Fibroblast of skin of left quadriceps (primary cell): ENCODE data around the gene SORCS3.
A peak's percentile ranks its signal among the peaks of the same experiment; 100 is the strongest.

Source experiments
- DNase-seq, 2 experiments: peaks; one replicate each; pipeline ENCODE4 v3.0.0-alpha.2; 2013; ENCODE audit warnings: low read depth in 2 of 2

SORCS3 gene

GRCh38 chr10:105185161-105185560, 544.1 kb downstream of the SORCS3 start:
- DNase-seq, result no peak

- no peak for DNase-seq
Observed at GRCh38 chr10:105187243-105187642, 546.2 kb downstream of the SORCS3 start.

- DNase-seq, result peak; percentile 64 to 67
Observed at GRCh38 chr10:105188737-105189462, 547.8 kb downstream of the SORCS3 start.

GRCh38 chr10:105189463-105189800, 548.3 kb downstream of the SORCS3 start:
- DNase-seq, result peak; percentile 21 to 27

- DNase-seq, result no peak
Observed at GRCh38 chr10:105192146-105192545, 551.1 kb downstream of the SORCS3 start.

GRCh38 chr10:105192861-105193260, 551.8 kb downstream of the SORCS3 start:
- no peak for DNase-seq

GRCh38 chr10:105195831-105196230, 554.7 kb downstream of the SORCS3 start:
- DNase-seq, result no peak

- no peak for DNase-seq
Observed at GRCh38 chr10:105197598-105198364, 556.7 kb downstream of the SORCS3 start.

- DNase-seq, result no peak
Observed at GRCh38 chr10:105206616-105207015, 565.5 kb downstream of the SORCS3 start.

GRCh38 chr10:105207476-105207995, 566.4 kb downstream of the SORCS3 start:
- no peak for DNase-seq

- no peak for DNase-seq
Observed at GRCh38 chr10:105210546-105210945, 569.5 kb downstream of the SORCS3 start.

GRCh38 chr10:105237685-105238084, 596.6 kb downstream of the SORCS3 start:
- no peak for DNase-seq

GRCh38 chr10:105239311-105240219, 598.5 kb downstream of the SORCS3 start:
- no peak for DNase-seq

GRCh38 chr10:105241254-105241653, 600.2 kb downstream of the SORCS3 start:
- no peak for DNase-seq

GRCh38 chr10:105243381-105243780, 602.3 kb downstream of the SORCS3 start:
- no peak for DNase-seq

GRCh38 chr10:105243825-105244224, 602.7 kb downstream of the SORCS3 start:
- no peak for DNase-seq

- DNase-seq, result no peak
Observed at GRCh38 chr10:105247831-105248499, 606.9 kb downstream of the SORCS3 start.

GRCh38 chr10:105252911-105253310, 611.8 kb downstream of the SORCS3 start:
- DNase-seq, result no peak

- no peak for DNase-seq
Observed at GRCh38 chr10:105253515-105254212, 612.6 kb downstream of the SORCS3 start.

- no peak for DNase-seq
Observed at GRCh38 chr10:105258036-105258673, 617.1 kb downstream of the SORCS3 start.
